Panc1 (cell line): ENCODE measurements around the gene INF2. TPM values are rescaled to one million over a fixed set of nuclear protein-coding genes. Genes with fewer than 3 reads are reported as not detected.

Source experiments
- ATAC-seq: fragments of 200-7000 bp; cut with Tn5 transposase; 2 replicates; pipeline ENCODE4 v1.9.1; 2020; ENCODE audit warnings: mild to moderate bottlenecking, moderate library complexity
- BruUV-seq: library from RNA; stranded (reverse); fragments of 400-500 nt; replicated peaks from 2 replicates; lab custom pipeline; 2021; lab: Mats Ljungman, UMichigan
- CTCF ChIA-PET: fragments of 300-600 bp; sonication (Branson Sonifier 250); formaldehyde crosslinking; loops from one replicate; lab custom pipeline; 2022; ENCODE audit warnings: antibody characterized with exemption; lab: Charles Lee
- POLR2A ChIA-PET: fragments of 300-600 bp; sonication (Branson Sonifier 250); formaldehyde crosslinking; loops from one replicate; lab custom pipeline; 2022; ENCODE audit warnings: antibody characterized with exemption; lab: Charles Lee
- DNase-seq: peaks from one replicate; pipeline ENCODE4 v3.0.0-alpha.2; 2010; ENCODE audit warnings: low read depth, low spot score
- H3K27ac ChIP-seq: 2 replicates; pipeline ENCODE4 v1.5.1; 2011; ENCODE audit warnings: mild to moderate bottlenecking, low read length, inconsistent platforms
- H3K27me3 ChIP-seq: fragments of 200-500 bp; sonication (Bioruptor generic); 2 replicates; pipeline ENCODE4 v1.6.0; 2014; ENCODE audit warnings: low read length, inconsistent platforms; ENCODE audit not compliant: control insufficient read depth, insufficient read depth
- H3K36me3 ChIP-seq: fragments of 200-500 bp; sonication (Bioruptor generic); 2 replicates; pipeline ENCODE4 v1.5.1; 2014; ENCODE audit warnings: inconsistent platforms, mild to moderate bottlenecking, low read length, moderate library complexity; ENCODE audit not compliant: control insufficient read depth, insufficient read depth
- H3K4me1 ChIP-seq: 2 replicates; pipeline ENCODE4 v1.5.1; 2011; ENCODE audit warnings: inconsistent platforms, mild to moderate bottlenecking, low read length, moderate library complexity; ENCODE audit not compliant: control insufficient read depth, insufficient read depth
- H3K4me3 ChIP-seq, 2 experiments: 2 replicates each; pipeline ENCODE4 v1.5.1; 2011 to 2012; ENCODE audit warnings: low read depth in 2 of 2, low read length in 2 of 2, mild to moderate bottlenecking in 2 of 2, inconsistent platforms in 1 of 2, moderate library complexity in 1 of 2
- H3K9me3 ChIP-seq: fragments of 200-500 bp; sonication (Bioruptor generic); 2 replicates; pipeline ENCODE4 v1.5.1; 2014; ENCODE audit warnings: low read depth, mild to moderate bottlenecking, inconsistent platforms, low read length, moderate library complexity; ENCODE audit not compliant: control insufficient read depth, insufficient read depth
- CTCF ChIP-seq: fragments of 450-650 bp; IDR thresholded peaks from 2 replicates; pipeline ENCODE4 v1.5.1; 2017; ENCODE audit warnings: mild to moderate bottlenecking
- POLR2AphosphoS5 ChIP-seq: IDR thresholded peaks from 2 replicates; pipeline ENCODE4 v1.6.1; 2012; ENCODE audit warnings: mild to moderate bottlenecking, low read depth, low read length, moderate library complexity
- REST ChIP-seq, 2 experiments: IDR thresholded peaks; 2 replicates each; pipeline ENCODE4 v1.6.1; 2011 to 2012; ENCODE audit warnings: low read depth in 2 of 2, control low read depth in 1 of 2, low read length in 1 of 2, mild to moderate bottlenecking in 1 of 2, moderate library complexity in 1 of 2; ENCODE audit not compliant: insufficient read depth in 1 of 2
- SIN3A ChIP-seq: IDR thresholded peaks from 2 replicates; pipeline ENCODE4 v1.6.1; 2012; ENCODE audit warnings: low read depth, mild to moderate bottlenecking, low read length, moderate library complexity, borderline replicate concordance; ENCODE audit not compliant: insufficient read depth
- TCF7L2 ChIP-seq: IDR thresholded peaks from 2 replicates; pipeline ENCODE4 v1.6.1; 2011; ENCODE audit warnings: mild to moderate bottlenecking, low read depth, low read length, inconsistent platforms
- in situ Hi-C: cut with HindIII; loops from 2 replicates; pipeline ENCODE4 v1.10.0; 2016; ENCODE audit warnings: low sequenced_read_pairs, low pct_unique_long_range_greater_than_20kb
- intact Hi-C: fragments of 100-400 bp; cut with micrococcal nuclease; formaldehyde crosslinking; loops from one replicate; pipeline ENCODE4 v1.10.0; 2022; ENCODE audit not compliant: unreplicated experiment
- total RNA-seq: library from RNA; stranded (reverse); gene quantifications from one replicate; pipeline ENCODE4 v1.2.1, GENCODE V29; 2021; ENCODE audit not compliant: unreplicated experiment

The INF2 gene
- total RNA-seq, 1 experiment from 2014 or later: 195 TPM

- in situ Hi-C loops: no loop called here
- TF ChIP-seq SIN3A: peak; percentile 45; the same call in 1 of the 2 replicates
- TF ChIP-seq CTCF: no peak
- TF ChIP-seq TCF7L2: no peak
- TF ChIP-seq POLR2AphosphoS5: peak; percentile 34; the same call in 1 of the 2 replicates
- Histone ChIP-seq H3K27me3 (no peaks in the 10 kb centered on the region), H3K4me3 (no peak overlapping the region), H3K9me3 (no peaks in the 10 kb centered on the region), H3K36me3 (no peaks in the 10 kb centered on the region), H3K27ac (peak overlapping the region; percentile 72), H3K4me1 (peaks cover 40% of the 10 kb centered on the region)
- intact Hi-C loops: loop anchor here (5.0 kb wide), 1 partner anchor 55 kb away; no protein-coding TSS in a partner anchor
- DNase-seq (no peak), ATAC-seq (peak; percentile 29)
- ChIA-PET POLR2A (interaction anchor here (0.6 kb wide), 1 partner anchor 12 kb away, joined by 5 read pairs; no protein-coding TSS in a partner anchor), CTCF (interaction anchor here (0.5 kb wide), 1 partner anchor 68 kb away, joined by 3 read pairs; no protein-coding TSS in a partner anchor)
- no TSS peak for BruUV-seq
These were observed 17.6 kb downstream of the INF2 start for GRCh38 chr14:104706733-104707607.

GRCh38 chr14:104707608-104708595, 18.5 kb downstream of the INF2 start:
- DNase-seq (no peak), ATAC-seq (peak; percentile 43)
- ChIA-PET POLR2A (no interaction called here), CTCF (no interaction called here)
- no TSS peak for BruUV-seq
- no peaks in the 10 kb centered on the region for H3K9me3 ChIP-seq
- H3K4me3 ChIP-seq: no peak overlapping the region
- peaks cover 40% of the 10 kb centered on the region for H3K4me1 ChIP-seq
- intact Hi-C loops: loop anchor here (5.0 kb wide), 1 partner anchor 56 kb away; no protein-coding TSS in a partner anchor
- H3K27ac ChIP-seq: peak overlapping the region; percentile 72
- no peaks in the 10 kb centered on the region for H3K36me3 ChIP-seq
- 0 out of 2 replicates have a peak, but pooled peaks have one; percentile 15 for TF ChIP-seq POLR2AphosphoS5
- no peak for TF ChIP-seq REST (IDR thresholded peaks at IDR 0.05; ENCODE audit: insufficient read depth in 1 of 2, low read depth in 2 of 2, low read length in 1 of 2)
- in situ Hi-C loops: no loop called here
- H3K27me3 ChIP-seq: no peaks in the 10 kb centered on the region
